22Rv1 (cell line): ENCODE measurements around the gene AP2A2.

Source experiments
- H3K27ac ChIP-seq: fragments of 450-650 bp; 2 replicates; pipeline ENCODE4 v1.5.1; 2017
- CTCF ChIP-seq: fragments of 450-650 bp; IDR thresholded peaks from 2 replicates; pipeline ENCODE4 v1.5.1; 2017; ENCODE audit warnings: mild to moderate bottlenecking
- ZFX ChIP-seq: fragments of 450-650 bp; IDR thresholded peaks from 2 replicates; pipeline ENCODE4 v1.6.1; 2017; ENCODE audit warnings: antibody characterized with exemption, borderline replicate concordance

The AP2A2 gene

GRCh38 chr11:1010551-1011319, 85.1 kb downstream of the AP2A2 start:
- no peak overlapping the region for H3K27ac ChIP-seq
- TF ChIP-seq CTCF = no peak
- TF ChIP-seq ZFX = no peak

GRCh38 chr11:1011320-1011698, 85.6 kb downstream of the AP2A2 start:
- no peak overlapping the region for H3K27ac ChIP-seq
- TF ChIP-seq ZFX (no peak), CTCF (no peak)

- TF ChIP-seq CTCF = no peak
- no peak for TF ChIP-seq ZFX
- H3K27ac ChIP-seq = no peak overlapping the region
These were observed 86.6 kb downstream of the AP2A2 start for GRCh38 chr11:1012291-1012690.

GRCh38 chr11:1012740-1013630, 87.3 kb downstream of the AP2A2 start:
- no peak overlapping the region for H3K27ac ChIP-seq
- TF ChIP-seq ZFX (no peak), CTCF (no peak)

GRCh38 chr11:1013631-1013935, 87.9 kb downstream of the AP2A2 start:
- H3K27ac ChIP-seq = no peak overlapping the region
- TF ChIP-seq CTCF = no peak
- no peak for TF ChIP-seq ZFX

GRCh38 chr11:1014276-1014675, 88.6 kb downstream of the AP2A2 start:
- H3K27ac ChIP-seq = no peak overlapping the region
- TF ChIP-seq CTCF (no peak), ZFX (no peak)

- TF ChIP-seq CTCF (no peak), ZFX (no peak)
- no peak overlapping the region for H3K27ac ChIP-seq
These were observed 89.4 kb downstream of the AP2A2 start for GRCh38 chr11:1015064-1015463.
